HepG2 (cell line): Measurements from ENCODE around the gene CDKN3.

Source experiments
- ZSCAN30 ChIP-seq: sonication (generic); formaldehyde crosslinking; IDR thresholded peaks from 2 replicates; pipeline ENCODE4 v1.5.0; 2020; ENCODE audit warnings: mild to moderate bottlenecking, missing genetic modification reagents
- TF ChIP-seq, protein P1 (sequence below): sonication (generic); formaldehyde crosslinking; IDR thresholded peaks from 2 replicates; pipeline ENCODE4 v1.5.1; 2020; ENCODE audit warnings: missing genetic modification reagents, mild to moderate bottlenecking, borderline replicate concordance
- TF ChIP-seq, protein P2 (sequence below): sonication (generic); formaldehyde crosslinking; IDR thresholded peaks from 2 replicates; pipeline ENCODE4 v1.4.0; 2020; ENCODE audit warnings: missing genetic modification reagents, borderline replicate concordance

DNA sequence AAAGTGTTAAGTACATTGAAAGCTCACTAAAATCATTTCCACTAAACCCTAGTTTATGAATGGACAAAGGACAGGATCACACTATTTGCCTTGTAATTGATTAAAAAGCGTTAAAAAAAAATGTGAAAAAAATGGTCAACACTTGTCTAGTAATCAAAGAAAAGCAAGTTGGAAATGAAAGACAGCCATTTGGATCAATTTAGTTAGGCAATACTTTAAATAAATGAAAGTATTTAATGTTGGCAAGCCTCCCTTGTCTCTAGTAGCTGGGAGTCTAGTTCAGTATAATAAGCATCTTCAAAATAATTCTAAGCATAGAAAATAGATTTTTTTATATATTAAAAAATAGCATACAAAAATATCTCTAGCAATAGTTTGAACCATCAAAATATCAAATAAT is 58.6 kb downstream of the CDKN3 start:
- TF ChIP-seq, protein P1, sequence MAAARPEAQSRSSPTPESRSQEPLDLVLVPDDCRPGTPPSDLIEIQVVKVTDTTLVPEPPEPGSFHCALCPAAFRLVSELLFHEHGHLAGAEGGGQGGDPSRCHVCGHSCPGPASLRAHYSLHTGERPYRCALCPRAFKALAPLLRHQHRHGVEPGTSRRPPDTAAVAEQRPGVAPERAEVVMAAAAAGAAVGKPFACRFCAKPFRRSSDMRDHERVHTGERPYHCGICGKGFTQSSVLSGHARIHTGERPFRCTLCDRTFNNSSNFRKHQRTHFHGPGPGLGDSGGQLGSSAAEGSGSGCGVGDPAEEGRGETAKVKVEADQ (CRISPR knock-in tag) = no peak
- no peak for TF ChIP-seq ZSCAN30 (CRISPR knock-in tag)
- TF ChIP-seq, protein P2, sequence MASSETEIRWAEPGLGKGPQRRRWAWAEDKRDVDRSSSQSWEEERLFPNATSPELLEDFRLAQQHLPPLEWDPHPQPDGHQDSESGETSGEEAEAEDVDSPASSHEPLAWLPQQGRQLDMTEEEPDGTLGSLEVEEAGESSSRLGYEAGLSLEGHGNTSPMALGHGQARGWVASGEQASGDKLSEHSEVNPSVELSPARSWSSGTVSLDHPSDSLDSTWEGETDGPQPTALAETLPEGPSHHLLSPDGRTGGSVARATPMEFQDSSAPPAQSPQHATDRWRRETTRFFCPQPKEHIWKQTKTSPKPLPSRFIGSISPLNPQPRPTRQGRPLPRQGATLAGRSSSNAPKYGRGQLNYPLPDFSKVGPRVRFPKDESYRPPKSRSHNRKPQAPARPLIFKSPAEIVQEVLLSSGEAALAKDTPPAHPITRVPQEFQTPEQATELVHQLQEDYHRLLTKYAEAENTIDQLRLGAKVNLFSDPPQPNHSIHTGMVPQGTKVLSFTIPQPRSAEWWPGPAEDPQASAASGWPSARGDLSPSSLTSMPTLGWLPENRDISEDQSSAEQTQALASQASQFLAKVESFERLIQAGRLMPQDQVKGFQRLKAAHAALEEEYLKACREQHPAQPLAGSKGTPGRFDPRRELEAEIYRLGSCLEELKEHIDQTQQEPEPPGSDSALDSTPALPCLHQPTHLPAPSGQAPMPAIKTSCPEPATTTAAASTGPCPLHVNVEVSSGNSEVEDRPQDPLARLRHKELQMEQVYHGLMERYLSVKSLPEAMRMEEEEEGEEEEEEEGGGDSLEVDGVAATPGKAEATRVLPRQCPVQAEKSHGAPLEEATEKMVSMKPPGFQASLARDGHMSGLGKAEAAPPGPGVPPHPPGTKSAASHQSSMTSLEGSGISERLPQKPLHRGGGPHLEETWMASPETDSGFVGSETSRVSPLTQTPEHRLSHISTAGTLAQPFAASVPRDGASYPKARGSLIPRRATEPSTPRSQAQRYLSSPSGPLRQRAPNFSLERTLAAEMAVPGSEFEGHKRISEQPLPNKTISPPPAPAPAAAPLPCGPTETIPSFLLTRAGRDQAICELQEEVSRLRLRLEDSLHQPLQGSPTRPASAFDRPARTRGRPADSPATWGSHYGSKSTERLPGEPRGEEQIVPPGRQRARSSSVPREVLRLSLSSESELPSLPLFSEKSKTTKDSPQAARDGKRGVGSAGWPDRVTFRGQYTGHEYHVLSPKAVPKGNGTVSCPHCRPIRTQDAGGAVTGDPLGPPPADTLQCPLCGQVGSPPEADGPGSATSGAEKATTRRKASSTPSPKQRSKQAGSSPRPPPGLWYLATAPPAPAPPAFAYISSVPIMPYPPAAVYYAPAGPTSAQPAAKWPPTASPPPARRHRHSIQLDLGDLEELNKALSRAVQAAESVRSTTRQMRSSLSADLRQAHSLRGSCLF = no peak
